Smooth muscle cell (in vitro differentiated cells): Measurements from ENCODE around the gene VPS35L. TPM values are rescaled to one million over a fixed set of nuclear protein-coding genes. Genes with fewer than 3 reads are reported as not detected.

Experiments used
- DNase-seq: peaks from one replicate; lab custom pipeline; 2025; ENCODE audit not compliant: unreplicated experiment; lab: John Stamatoyannopoulos, UW
- H2AFZ ChIP-seq: fragments of 200-600 bp; sonication (generic); 2 replicates; pipeline ENCODE4 v1.6.0; 2016; ENCODE audit warnings: antibody characterized with exemption, low read depth, mild to moderate bottlenecking
- H3F3A ChIP-seq: fragments of 200-600 bp; sonication (generic); 2 replicates; pipeline ENCODE4 v1.6.0; 2017; ENCODE audit warnings: antibody characterized with exemption, low read depth
- H3K27ac ChIP-seq: fragments of 200-600 bp; sonication (generic); 2 replicates; pipeline ENCODE4 v1.5.1; 2016; ENCODE audit warnings: low read depth, mild to moderate bottlenecking
- H3K27me3 ChIP-seq: fragments of 200-600 bp; sonication (generic); 2 replicates; pipeline ENCODE4 v1.6.1; 2016; ENCODE audit warnings: low read depth, mild to moderate bottlenecking
- H3K36me3 ChIP-seq: fragments of 200-600 bp; sonication (generic); 2 replicates; pipeline ENCODE4 v1.5.1; 2016; ENCODE audit warnings: low read depth
- H3K4me1 ChIP-seq: fragments of 200-600 bp; sonication (generic); 2 replicates; pipeline ENCODE4 v1.5.1; 2016; ENCODE audit warnings: low read depth
- H3K4me2 ChIP-seq: fragments of 200-600 bp; sonication (generic); 2 replicates; pipeline ENCODE4 v1.6.0; 2016; ENCODE audit warnings: mild to moderate bottlenecking
- H3K4me3 ChIP-seq: fragments of 200-600 bp; sonication (generic); 2 replicates; pipeline ENCODE4 v1.5.1; 2016; ENCODE audit warnings: mild to moderate bottlenecking
- H3K79me2 ChIP-seq: fragments of 200-600 bp; sonication (generic); 2 replicates; pipeline ENCODE4 v1.6.0; 2016; ENCODE audit warnings: low read depth, mild to moderate bottlenecking
- H3K9ac ChIP-seq: fragments of 200-600 bp; sonication (generic); 2 replicates; pipeline ENCODE4 v1.6.0; 2016; ENCODE audit warnings: low read depth
- H3K9me3 ChIP-seq: fragments of 200-600 bp; sonication (generic); replicated peaks from 2 replicates; pipeline ENCODE4 v1.5.1; 2016; ENCODE audit warnings: low read depth
- H4K20me1 ChIP-seq: fragments of 200-600 bp; sonication (generic); 2 replicates; pipeline ENCODE4 v1.6.0; 2016; ENCODE audit warnings: low read depth
- WGBS: methylation state at CpG from one replicate; pipeline ENCODE4 v1.1.7; 2016; ENCODE audit warnings: low lambda C conversion rate; 5-methylcytosine and 5-hydroxymethylcytosine counted together
- polyA plus RNA-seq: library from polyadenylated mRNA; unstranded; fragments of >200 nt; fragmentation: Nextera tagmentation; extraction: Ambion mirVana; gene quantifications from 2 replicates; pipeline ENCODE4 v1.2.1, GENCODE V29; 2016
- total RNA-seq: library from RNA; depleted of rRNA; stranded (reverse); fragments of >200 nt; gene quantifications from 2 replicates; pipeline ENCODE4 v1.2.3, GENCODE V29; 2014
- TF ChIP-seq, protein P1 (sequence below): fragments of 200-600 bp; sonication (generic); IDR thresholded peaks from 2 replicates; pipeline ENCODE4 v1.5.1; 2017; ENCODE audit warnings: borderline replicate concordance, mild to moderate bottlenecking, antibody characterized with exemption; ENCODE audit not compliant: insufficient read depth, poor library complexity, severe bottlenecking

VPS35L gene
- total and polyA plus RNA-seq, 2 experiments from 2014 or later, result 46.7 to 47.4 TPM

DNA sequence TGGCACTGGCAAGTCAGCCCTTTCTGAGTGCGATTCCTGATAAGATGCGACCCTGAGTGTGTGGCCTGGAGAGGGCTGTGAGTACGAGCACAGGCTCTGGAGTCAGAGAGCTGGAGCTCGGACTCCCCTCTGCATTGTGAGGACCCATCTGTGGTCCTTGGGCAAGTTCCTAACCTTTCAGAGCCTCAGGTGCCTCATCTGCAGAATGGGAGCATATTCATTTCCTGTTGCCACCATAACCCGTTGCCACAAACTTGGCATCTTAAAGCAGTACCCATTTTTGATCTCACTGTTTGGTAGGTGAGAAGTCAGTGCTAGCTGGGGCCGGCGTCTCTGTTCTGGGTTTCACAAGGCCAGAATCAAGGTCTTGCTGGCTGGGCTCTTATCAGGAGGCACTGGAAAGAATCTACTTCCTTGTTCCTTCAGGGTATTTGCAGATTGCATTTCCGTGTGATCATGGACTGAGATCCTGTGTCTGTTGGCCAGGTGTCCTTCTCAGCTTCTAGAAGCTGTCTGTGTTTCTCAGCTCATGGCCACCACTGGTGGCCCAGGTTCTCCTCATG, 142.3 kb downstream of the VPS35L start:
- DNase-seq, result no peak
- Histone ChIP-seq H3K27ac (no peak overlapping the region), H3K4me2 (no peak overlapping the region), H3F3A (no peaks in the 10 kb centered on the region), H3K4me3 (no peak overlapping the region), H2AFZ (no peak overlapping the region), H3K4me1 (no peaks in the 10 kb centered on the region), H3K27me3 (no peaks in the 10 kb centered on the region), H3K36me3 (no peaks in the 10 kb centered on the region), H3K9me3 (no peaks in the 10 kb centered on the region), H3K9ac (no peak overlapping the region), H4K20me1 (no peaks in the 10 kb centered on the region), H3K79me2 (no peaks in the 10 kb centered on the region)
- TF ChIP-seq, protein P1, sequence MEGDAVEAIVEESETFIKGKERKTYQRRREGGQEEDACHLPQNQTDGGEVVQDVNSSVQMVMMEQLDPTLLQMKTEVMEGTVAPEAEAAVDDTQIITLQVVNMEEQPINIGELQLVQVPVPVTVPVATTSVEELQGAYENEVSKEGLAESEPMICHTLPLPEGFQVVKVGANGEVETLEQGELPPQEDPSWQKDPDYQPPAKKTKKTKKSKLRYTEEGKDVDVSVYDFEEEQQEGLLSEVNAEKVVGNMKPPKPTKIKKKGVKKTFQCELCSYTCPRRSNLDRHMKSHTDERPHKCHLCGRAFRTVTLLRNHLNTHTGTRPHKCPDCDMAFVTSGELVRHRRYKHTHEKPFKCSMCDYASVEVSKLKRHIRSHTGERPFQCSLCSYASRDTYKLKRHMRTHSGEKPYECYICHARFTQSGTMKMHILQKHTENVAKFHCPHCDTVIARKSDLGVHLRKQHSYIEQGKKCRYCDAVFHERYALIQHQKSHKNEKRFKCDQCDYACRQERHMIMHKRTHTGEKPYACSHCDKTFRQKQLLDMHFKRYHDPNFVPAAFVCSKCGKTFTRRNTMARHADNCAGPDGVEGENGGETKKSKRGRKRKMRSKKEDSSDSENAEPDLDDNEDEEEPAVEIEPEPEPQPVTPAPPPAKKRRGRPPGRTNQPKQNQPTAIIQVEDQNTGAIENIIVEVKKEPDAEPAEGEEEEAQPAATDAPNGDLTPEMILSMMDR, result no peak
- 96% methylated on average over 8 of the region's 8 CpGs for WGBS

DNA sequence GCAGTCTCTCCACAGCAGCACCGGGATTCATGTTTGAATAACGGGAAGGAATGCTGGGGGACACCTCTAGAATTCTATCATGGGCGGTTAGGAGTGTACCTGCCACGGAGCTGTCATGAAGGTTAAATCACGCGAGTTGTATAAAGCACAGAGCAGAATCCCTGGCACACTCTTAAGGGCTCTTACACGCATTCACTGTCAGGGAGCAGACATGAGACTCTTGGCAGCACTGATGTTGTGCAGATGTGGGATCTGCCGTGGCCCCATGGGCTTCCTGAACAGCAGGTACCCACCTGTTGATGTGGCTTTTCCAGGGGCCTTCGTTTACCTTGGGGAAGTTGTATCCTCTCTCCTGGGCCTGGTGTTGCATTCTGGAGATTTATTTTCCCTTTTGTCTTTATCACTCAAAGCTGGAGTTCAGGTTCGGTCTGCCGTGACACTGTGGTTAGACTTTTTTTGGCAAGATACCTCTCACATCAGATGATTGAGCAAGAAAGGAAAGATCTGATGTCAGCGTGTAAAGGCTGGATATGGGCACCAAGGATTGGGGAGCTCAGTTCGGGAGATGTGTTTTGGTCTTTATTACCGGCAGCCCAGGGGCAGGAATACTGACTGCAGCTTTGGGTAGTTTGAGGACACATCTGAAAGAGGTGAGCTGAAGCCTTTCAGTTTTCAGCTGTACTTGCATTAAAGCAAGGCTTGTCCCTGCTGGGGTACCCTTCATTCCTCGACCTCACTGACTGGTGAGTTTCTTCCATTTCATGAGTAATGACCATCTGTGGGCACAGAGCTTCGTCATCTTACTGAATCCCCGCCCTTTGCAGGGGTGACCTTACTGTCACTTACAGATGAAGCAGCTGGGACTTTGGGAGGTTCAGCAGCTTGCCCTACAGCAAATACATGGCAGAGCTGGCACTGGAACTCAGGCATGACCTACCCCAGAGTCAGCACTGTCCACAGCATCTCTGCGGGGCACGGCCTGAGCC, 143.3 kb downstream of the VPS35L start:
- H3K4me3 ChIP-seq, result no peak overlapping the region
- H2AFZ ChIP-seq, result no peak overlapping the region

DNA sequence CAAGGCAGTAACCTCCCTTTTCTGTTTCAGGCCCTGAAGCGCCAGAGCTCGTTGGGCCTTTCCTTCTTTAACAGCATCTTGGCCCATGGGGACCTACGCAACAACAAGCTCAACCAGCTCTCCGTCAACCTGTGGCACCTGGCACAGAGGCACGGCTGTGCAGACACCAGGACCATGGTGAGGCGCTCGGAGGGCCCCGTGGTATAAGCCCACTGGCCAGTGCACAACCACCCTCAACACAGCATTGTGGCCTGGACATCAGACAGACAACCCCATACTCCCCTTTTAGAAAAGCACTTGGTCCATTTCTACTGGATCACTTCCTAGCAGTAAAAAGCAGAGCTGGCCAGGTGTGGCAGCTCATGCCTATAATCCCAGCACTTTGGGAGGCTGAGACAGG, 144.0 kb downstream of the VPS35L start:
- WGBS, result over 99% methylated on average over 8 of the region's 8 CpGs
- no peak for DNase-seq
- Histone ChIP-seq H4K20me1 (no peaks in the 10 kb centered on the region), H3K4me3 (no peak overlapping the region), H3K9me3 (no peaks in the 10 kb centered on the region), H3K4me2 (no peak overlapping the region), H3K4me1 (no peaks in the 10 kb centered on the region), H2AFZ (no peak overlapping the region), H3K9ac (no peak overlapping the region), H3K27me3 (no peaks in the 10 kb centered on the region), H3K36me3 (peaks cover 6% of the 10 kb centered on the region), H3F3A (no peaks in the 10 kb centered on the region), H3K79me2 (no peaks in the 10 kb centered on the region), H3K27ac (no peak overlapping the region)
- TF ChIP-seq, protein P1, result no peak

More for the DNA sequence above, 143.3 kb downstream of the VPS35L start:
- Histone ChIP-seq H3K9ac (no peak overlapping the region), H3K4me2 (no peak overlapping the region), H4K20me1 (no peaks in the 10 kb centered on the region), H3K36me3 (peaks cover 5% of the 10 kb centered on the region), H3K9me3 (no peaks in the 10 kb centered on the region), H3K4me1 (no peaks in the 10 kb centered on the region), H3K27ac (no peak overlapping the region), H3K79me2 (no peaks in the 10 kb centered on the region), H3F3A (no peaks in the 10 kb centered on the region), H3K27me3 (no peaks in the 10 kb centered on the region)
- DNase-seq, result no peak
- 96% methylated on average over 19 of the region's 19 CpGs for WGBS
- TF ChIP-seq, protein P1, result no peak
